Measurements from ENCODE around the gene SF3A2. TPM values are rescaled to one million over a fixed set of nuclear protein-coding genes. Genes with fewer than 3 reads are reported as not detected.

Gene SF3A2
- total RNA-seq, 1 donor from 2014 or later: 142 TPM

DNA sequence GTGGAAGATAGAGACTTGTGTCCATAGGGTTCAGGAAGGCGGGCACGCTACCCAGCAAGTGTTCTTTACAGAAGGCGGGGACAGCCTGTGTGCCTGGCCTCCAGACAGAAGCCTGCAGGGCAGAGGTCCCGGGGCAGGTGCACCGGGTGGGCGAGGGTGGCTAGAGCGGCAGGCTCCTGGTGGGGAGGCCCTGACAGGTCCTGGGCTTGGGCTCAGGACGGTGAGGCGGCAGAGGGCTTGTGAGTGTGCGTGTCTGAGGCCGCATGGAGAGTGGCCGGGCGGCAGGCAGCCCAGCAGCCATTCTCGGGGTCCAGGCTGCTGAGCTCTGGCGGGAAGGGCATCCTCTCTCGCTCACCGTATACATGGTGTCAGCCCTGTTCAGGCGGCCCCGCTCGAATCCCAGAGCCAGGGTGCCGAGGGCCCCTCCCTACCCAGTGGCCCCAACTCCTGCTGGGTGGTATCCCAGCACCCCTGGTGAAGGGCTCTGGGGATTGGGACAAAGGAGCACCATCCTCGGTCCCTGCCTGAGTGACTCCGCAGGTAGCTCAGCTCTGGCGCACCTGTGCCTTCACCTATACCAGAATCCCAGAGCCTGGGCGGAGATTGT is 9.5 kb downstream of the SF3A2 start:
- no peak for DNase-seq (ENCODE audit: low spot score in 2 of 2, unreplicated experiment in 2 of 2)
- TF ChIP-seq, protein P1, sequence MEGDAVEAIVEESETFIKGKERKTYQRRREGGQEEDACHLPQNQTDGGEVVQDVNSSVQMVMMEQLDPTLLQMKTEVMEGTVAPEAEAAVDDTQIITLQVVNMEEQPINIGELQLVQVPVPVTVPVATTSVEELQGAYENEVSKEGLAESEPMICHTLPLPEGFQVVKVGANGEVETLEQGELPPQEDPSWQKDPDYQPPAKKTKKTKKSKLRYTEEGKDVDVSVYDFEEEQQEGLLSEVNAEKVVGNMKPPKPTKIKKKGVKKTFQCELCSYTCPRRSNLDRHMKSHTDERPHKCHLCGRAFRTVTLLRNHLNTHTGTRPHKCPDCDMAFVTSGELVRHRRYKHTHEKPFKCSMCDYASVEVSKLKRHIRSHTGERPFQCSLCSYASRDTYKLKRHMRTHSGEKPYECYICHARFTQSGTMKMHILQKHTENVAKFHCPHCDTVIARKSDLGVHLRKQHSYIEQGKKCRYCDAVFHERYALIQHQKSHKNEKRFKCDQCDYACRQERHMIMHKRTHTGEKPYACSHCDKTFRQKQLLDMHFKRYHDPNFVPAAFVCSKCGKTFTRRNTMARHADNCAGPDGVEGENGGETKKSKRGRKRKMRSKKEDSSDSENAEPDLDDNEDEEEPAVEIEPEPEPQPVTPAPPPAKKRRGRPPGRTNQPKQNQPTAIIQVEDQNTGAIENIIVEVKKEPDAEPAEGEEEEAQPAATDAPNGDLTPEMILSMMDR (IDR thresholded peaks at IDR 0.05; ENCODE audit: unreplicated experiment): no peak
- Mint-ChIP-seq H3K4me1 (peaks cover 9% of the 10 kb centered on the region), H3K27ac (no peak overlapping the region), H3K27me3 (ENCODE audit: low read depth) (no peaks in the 10 kb centered on the region), H3K4me3 (no peak overlapping the region), H3K9me3 (no peaks in the 10 kb centered on the region), H3K36me3 (peaks cover 2% of the 10 kb centered on the region)

DNA sequence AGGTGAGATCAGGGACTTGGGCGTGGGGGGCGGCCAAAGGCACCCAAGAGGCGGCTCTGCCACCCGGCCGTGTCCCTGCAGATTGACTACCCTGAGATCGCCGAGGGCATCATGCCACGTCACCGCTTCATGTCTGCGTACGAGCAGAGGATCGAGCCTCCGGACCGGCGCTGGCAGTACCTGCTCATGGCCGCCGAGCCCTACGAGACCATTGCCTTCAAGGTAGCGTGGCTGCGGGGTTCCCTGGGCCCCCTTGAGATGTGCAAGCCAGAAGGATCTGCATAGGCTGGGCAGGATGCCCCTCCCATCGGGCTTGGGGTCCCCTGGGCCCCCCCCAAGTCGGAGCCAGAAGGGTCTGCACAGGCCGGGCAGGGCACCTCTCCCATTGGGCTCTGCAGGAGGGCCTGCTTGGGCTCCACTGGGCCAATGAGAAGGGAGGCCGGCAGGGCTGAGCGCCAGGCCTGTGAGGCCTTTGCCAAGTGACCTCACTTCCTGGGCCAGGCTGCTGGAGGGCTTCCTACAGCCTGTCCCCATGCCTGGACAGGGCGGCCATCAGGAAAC is 10.3 kb downstream of the SF3A2 start:
- H3K4me1 Mint-ChIP-seq: peaks cover 3% of the 10 kb centered on the region
- H3K27me3 Mint-ChIP-seq (ENCODE audit: low read depth): no peaks in the 10 kb centered on the region
- DNase-seq (ENCODE audit: low spot score in 2 of 2, unreplicated experiment in 2 of 2): no peak
- no peak overlapping the region for H3K4me3 Mint-ChIP-seq
- H3K36me3 Mint-ChIP-seq: peaks cover 2% of the 10 kb centered on the region
- H3K27ac Mint-ChIP-seq: no peak overlapping the region
- TF ChIP-seq, protein P1 (IDR thresholded peaks at IDR 0.05; ENCODE audit: unreplicated experiment): no peak
- H3K9me3 Mint-ChIP-seq: no peaks in the 10 kb centered on the region

DNA sequence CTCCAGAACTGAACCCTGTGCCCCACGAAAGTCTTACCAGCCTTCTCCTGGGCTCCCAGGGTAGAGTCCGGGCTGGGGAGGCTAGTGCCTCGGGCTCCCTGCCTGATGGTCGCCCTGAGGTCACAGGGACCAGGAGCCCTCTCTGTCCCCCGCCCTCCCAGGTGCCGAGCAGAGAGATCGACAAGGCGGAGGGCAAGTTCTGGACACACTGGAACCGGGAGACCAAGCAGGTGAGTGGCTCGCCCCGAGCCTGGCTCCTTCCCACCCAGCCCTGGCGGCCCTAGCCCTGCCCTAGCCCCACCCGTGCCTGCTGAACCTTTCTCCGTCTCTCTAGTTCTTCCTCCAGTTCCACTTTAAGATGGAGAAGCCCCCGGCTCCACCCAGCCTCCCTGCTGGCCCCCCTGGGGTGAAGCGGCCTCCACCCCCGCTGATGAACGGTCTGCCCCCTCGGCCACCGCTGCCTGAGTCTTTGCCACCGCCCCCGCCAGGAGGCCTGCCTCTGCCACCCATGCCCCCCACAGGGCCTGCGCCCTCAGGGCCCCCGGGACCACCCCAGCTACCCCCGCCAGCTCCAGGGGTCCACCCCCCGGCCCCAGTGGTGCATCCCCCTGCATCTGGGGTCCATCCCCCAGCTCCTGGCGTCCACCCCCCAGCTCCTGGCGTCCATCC is 10.9 kb downstream of the SF3A2 start:
- Mint-ChIP-seq H3K4me1 (no peaks in the 10 kb centered on the region), H3K9me3 (no peaks in the 10 kb centered on the region), H3K4me3 (no peak overlapping the region), H3K36me3 (peaks cover 3% of the 10 kb centered on the region), H3K27me3 (ENCODE audit: low read depth) (peaks cover 2% of the 10 kb centered on the region), H3K27ac (no peak overlapping the region)
- TF ChIP-seq, protein P1 (IDR thresholded peaks at IDR 0.05; ENCODE audit: unreplicated experiment): no peak
- no peak for DNase-seq (ENCODE audit: low spot score in 2 of 2, unreplicated experiment in 2 of 2)

DNA sequence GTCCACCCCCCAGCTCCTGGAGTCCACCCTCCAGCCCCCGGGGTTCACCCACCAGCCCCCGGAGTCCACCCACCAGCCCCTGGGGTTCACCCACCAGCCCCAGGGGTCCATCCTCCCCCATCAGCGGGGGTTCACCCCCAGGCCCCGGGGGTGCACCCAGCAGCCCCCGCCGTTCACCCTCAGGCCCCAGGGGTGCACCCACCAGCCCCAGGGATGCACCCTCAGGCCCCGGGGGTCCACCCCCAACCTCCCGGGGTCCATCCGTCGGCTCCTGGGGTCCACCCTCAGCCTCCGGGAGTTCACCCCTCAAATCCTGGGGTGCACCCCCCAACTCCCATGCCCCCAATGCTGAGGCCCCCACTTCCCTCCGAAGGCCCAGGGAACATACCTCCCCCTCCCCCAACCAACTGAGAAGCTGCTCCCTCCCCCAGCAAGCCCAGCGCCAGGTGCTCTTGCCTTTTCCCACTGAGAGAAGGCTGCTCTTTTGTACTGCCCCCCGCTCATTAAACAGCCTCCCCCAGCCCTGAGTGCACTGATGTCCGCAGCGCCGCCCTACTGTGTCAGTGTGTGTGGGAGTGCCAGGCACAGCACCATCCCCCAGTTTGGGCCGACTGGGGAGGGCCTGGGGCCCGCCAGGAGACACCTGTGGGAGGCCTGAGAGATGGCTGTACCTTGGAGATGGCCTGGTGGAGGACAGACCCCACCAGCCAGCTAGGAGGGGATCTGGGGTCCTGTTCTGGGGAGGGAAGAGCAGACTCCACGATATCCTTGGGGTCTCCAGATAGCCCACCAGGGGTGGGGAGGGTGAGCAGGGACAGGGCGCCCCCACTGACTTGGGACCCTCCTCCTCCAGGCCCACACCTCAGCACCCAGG is 11.7 kb downstream of the SF3A2 start:
- Mint-ChIP-seq H3K27ac (peak overlapping the region; percentile 59), H3K36me3 (peaks cover 4% of the 10 kb centered on the region), H3K4me1 (no peaks in the 10 kb centered on the region), H3K27me3 (ENCODE audit: low read depth) (peaks cover 10% of the 10 kb centered on the region), H3K4me3 (no peak overlapping the region), H3K9me3 (no peaks in the 10 kb centered on the region)
- TF ChIP-seq, protein P1 (IDR thresholded peaks at IDR 0.05; ENCODE audit: unreplicated experiment): no peak
- DNase-seq (ENCODE audit: low spot score in 2 of 2, unreplicated experiment in 2 of 2): no peak

DNA sequence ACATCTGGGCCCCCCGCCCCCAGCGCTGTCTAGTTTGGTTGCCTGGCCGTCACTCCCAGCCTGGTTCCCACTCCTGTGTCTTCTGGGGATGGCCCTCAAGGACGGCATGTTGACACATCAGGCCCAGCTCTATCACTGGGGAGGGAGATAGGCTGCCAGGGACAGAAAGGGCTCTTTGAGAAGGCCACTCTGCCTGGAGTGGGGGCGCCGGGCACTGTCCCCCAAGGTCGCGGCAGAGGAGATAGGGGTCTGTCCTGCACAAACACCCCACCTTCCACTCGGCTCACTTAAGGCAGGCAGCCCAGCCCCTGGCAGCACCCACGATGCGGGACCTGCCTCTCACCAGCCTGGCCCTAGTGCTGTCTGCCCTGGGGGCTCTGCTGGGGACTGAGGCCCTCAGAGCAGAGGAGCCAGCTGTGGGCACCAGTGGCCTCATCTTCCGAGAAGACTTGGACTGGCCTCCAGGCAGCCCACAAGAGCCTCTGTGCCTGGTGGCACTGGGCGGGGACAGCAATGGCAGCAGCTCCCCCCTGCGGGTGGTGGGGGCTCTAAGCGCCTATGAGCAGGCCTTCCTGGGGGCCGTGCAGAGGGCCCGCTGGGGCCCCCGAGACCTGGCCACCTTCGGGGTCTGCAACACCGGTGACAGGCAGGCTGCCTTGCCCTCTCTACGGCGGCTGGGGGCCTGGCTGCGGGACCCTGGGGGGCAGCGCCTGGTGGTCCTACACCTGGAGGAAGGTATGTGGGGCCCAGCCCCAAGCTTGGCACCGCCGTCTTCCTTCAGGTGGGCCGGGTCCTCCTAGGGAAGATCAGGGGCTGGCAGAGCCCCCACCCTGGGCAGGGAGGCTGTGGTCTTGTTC is 12.6 kb downstream of the SF3A2 start, which contains the start of gene AMH:
Gene AMH, plus strand, starts transcription at position 314 of the 857 bp plus-strand sequence. Its CDS starts 10 bp downstream, at position 324.
- Mint-ChIP-seq H3K4me1 (peaks cover 3% of the 10 kb centered on the region), H3K9me3 (no peaks in the 10 kb centered on the region), H3K36me3 (peaks cover 4% of the 10 kb centered on the region), H3K4me3 (no peak within 1 kb of the TSS), H3K27me3 (ENCODE audit: low read depth) (peaks cover 17% of the 10 kb centered on the region), H3K27ac (peak within 1 kb of the TSS; percentile 59)
- TF ChIP-seq, protein P1 (IDR thresholded peaks at IDR 0.05; ENCODE audit: unreplicated experiment): no peak
- no peak for DNase-seq (ENCODE audit: low spot score in 2 of 2, unreplicated experiment in 2 of 2)

Data from mesothelial cell of epicardium (in vitro differentiated cells).